ENCODE measurements around the gene PDZD7. TPM values are rescaled to one million over a fixed set of nuclear protein-coding genes. Genes with fewer than 3 reads are reported as not detected.

Gene PDZD7
- total and polyA plus RNA-seq, 9 of the 15 experiments (the other 6 are each of a cell fraction or from before 2014, with no cell fraction given): 0.04 to 0.24 (median 0.08) TPM; not detected in 3

DNA sequence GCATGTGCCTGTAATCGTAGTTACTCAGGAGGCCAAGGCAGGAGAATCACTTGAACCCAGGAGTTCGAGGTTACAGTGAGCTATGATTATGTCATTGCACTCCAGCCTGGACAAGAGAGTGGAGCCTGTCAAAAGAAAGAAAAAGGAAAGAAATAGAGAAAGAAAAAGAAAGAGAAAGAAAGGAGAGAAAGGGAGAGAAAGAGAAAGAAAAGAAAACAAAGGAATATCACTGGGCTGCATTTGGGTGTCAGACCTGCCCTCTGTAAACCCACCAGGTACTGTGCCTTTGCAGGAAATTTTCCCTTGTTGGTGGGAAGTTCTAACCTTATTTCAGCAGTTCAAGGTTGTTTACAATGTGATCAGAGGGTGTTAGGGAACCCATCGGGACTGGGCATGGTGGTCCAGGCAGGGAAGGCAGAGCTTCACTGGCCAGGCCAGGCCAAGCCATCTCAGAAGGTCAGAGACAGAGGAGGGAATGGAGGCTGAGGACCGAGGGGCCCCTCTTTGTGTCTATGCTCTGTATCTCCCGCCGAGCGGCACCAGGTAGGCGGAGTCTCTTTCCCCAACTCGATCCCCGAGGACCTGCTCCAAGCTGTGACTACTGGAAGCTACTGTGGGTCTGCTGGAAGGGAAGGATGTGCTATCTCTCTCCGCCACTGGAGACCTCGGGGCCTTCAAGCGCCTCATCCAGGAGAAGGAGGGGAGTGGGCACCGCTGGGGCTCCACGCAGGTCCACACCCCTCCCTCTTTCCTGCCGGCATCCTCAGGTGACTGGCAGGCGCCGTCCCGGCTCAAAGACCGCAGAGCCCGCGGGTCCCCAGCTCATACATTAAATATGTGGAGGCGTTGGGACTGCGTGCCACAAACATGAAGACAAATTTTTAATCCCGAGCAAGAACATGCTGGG, 15.7 kb upstream of the PDZD7 start (continued):
- TF ChIP-seq, protein P1, sequence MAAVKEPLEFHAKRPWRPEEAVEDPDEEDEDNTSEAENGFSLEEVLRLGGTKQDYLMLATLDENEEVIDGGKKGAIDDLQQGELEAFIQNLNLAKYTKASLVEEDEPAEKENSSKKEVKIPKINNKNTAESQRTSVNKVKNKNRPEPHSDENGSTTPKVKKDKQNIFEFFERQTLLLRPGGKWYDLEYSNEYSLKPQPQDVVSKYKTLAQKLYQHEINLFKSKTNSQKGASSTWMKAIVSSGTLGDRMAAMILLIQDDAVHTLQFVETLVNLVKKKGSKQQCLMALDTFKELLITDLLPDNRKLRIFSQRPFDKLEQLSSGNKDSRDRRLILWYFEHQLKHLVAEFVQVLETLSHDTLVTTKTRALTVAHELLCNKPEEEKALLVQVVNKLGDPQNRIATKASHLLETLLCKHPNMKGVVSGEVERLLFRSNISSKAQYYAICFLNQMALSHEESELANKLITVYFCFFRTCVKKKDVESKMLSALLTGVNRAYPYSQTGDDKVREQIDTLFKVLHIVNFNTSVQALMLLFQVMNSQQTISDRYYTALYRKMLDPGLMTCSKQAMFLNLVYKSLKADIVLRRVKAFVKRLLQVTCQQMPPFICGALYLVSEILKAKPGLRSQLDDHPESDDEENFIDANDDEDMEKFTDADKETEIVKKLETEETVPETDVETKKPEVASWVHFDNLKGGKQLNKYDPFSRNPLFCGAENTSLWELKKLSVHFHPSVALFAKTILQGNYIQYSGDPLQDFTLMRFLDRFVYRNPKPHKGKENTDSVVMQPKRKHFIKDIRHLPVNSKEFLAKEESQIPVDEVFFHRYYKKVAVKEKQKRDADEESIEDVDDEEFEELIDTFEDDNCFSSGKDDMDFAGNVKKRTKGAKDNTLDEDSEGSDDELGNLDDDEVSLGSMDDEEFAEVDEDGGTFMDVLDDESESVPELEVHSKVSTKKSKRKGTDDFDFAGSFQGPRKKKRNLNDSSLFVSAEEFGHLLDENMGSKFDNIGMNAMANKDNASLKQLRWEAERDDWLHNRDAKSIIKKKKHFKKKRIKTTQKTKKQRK (IDR thresholded peaks at IDR 0.05; ENCODE audit: borderline replicate concordance, low read depth, low read length): no peak
- no peak for TF ChIP-seq ETS2 (tag; IDR thresholded peaks at IDR 0.05; ENCODE audit: borderline replicate concordance, poor library complexity, severe bottlenecking)
- TF ChIP-seq GATAD2B (IDR thresholded peaks at IDR 0.05; ENCODE audit: borderline replicate concordance): no peak
- TF ChIP-seq CREM (IDR thresholded peaks at IDR 0.05; ENCODE audit: low read depth): no peak

DNA sequence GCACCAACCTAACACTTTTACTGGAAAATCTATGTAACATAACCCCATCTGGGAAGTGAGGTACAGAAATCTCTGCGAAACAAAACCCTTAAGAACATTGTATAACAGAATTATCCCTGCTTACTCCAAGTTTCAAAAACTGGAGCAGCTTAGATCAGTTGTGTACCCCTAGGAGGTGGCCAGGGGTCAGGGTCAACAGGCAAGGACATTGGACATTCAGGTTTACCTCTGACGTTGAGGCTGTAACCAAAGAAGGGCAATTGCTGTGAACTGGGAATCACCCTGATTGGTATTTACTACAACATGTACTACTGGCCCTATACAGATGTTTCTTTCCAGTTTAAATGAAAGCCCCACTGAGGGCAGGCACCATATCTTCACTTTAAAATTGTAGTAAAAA, 13.2 kb upstream of the PDZD7 start:
- no peak overlapping the region for H2AFZ ChIP-seq (ENCODE audit: low read depth, low read length)
- no peak for FAIRE-seq
- no peaks in the 10 kb centered on the region for H3K27me3 ChIP-seq (ENCODE audit: control insufficient read depth in 2 of 2, insufficient read depth in 2 of 2, low read length in 2 of 2)
- no peaks in the 10 kb centered on the region for H4K20me1 ChIP-seq (replicated peaks; ENCODE audit: control insufficient read depth, insufficient read depth, low read length)
- POLR2A ChIA-PET: interaction anchor here (0.8 to 1.8 kb wide), 4 partner anchors 8 to 37 kb away, joined by 3 to 7 read pairs (median 6); no protein-coding TSS in a partner anchor
- H3K4me2 ChIP-seq (ENCODE audit: insufficient read depth, low read length): no peak overlapping the region
- intact Hi-C loops (cut with micrococcal nuclease): loop anchor here (5.0 kb wide), 1 partner anchor 98 kb away; no protein-coding TSS in a partner anchor
- BruUV-seq (replicated peaks): no TSS peak
- H3K9me3 ChIP-seq (replicated peaks; ENCODE audit: control insufficient read depth, insufficient read depth, low read depth, low read length): no peaks in the 10 kb centered on the region
- CTCF ChIA-PET (ENCODE audit: low intra/inter-chr PET ratio): no interaction called here
- H3K9ac ChIP-seq (ENCODE audit: insufficient read depth in 1 of 2, low read depth in 2 of 2, low read length in 2 of 2): no peak overlapping the region
- 59% methylated on average over 2 of the region's 2 CpGs for WGBS (ENCODE audit: insufficient coverage, low coverage, missing lambda C conversion rate)
- ATAC-seq: no peak
- no peaks in the 10 kb centered on the region for H3K9me1 ChIP-seq (ENCODE audit: control insufficient read depth, insufficient read depth, low read length)
- H3K4me1 ChIP-seq (replicated peaks in 1 of 2; ENCODE audit: control insufficient read depth in 2 of 2, insufficient read depth in 2 of 2, low read length in 2 of 2): peaks cover 13 to 26% of the 10 kb centered on the region in 2 experiments
- no peak for DNase-seq (ENCODE audit: extremely low read depth in 1 of 4, low spot score in 3 of 4)
- no peak overlapping the region for H3K27ac ChIP-seq (ENCODE audit: extremely low read depth, low read depth, low read length)
- in situ Hi-C loops (cut with MboI): no loop called here
- no peaks in the 10 kb centered on the region for H3K79me2 ChIP-seq (ENCODE audit: control insufficient read depth, insufficient read depth, low read length)
- H3K36me3 ChIP-seq (ENCODE audit: control insufficient read depth, insufficient read depth, low read length): no peaks in the 10 kb centered on the region
- H3K4me3 ChIP-seq: no peak overlapping the region
- no peak for TF ChIP-seq ZSCAN29 (IDR thresholded peaks at IDR 0.05)
